K562 (cell line): ENCODE data around the gene ZNHIT1. TPM values are rescaled to one million over a fixed set of nuclear protein-coding genes. Genes with fewer than 3 reads are reported as not detected.

Experiments used
- ARID4B ChIP-seq: sonication (generic); formaldehyde crosslinking; IDR thresholded peaks from 2 replicates; pipeline ENCODE4 v1.8.0; 2022; ENCODE audit warnings: mild to moderate bottlenecking, missing genetic modification reagents
- CEBPZ ChIP-seq: fragments of 150-350 bp; IDR thresholded peaks from 2 replicates; pipeline ENCODE4 v1.6.1; 2014; ENCODE audit warnings: low read depth, mild to moderate bottlenecking, low read length, borderline replicate concordance
- FOXM1 ChIP-seq, 2 experiments: fragments of 450-650 bp in 1 of 2; sonication (generic) in 1 of 2; formaldehyde crosslinking in 1 of 2; IDR thresholded peaks; 2 replicates each; pipeline versions ENCODE4 v1.6.1 to v1.9.0; 2017 to 2022; ENCODE audit warnings: low read depth in 2 of 2, mild to moderate bottlenecking in 2 of 2, missing genetic modification reagents in 1 of 2, moderate library complexity in 1 of 2
- GATAD2B ChIP-seq: fragments of 450-650 bp; IDR thresholded peaks from 2 replicates; pipeline ENCODE4 v1.6.1; 2017; ENCODE audit warnings: mild to moderate bottlenecking, borderline replicate concordance
- HOXB6 ChIP-seq: fragments of 250-450 bp; sonication (Bioruptor Pico); IDR thresholded peaks from 2 replicates; pipeline ENCODE4 v1.5.1; 2022; ENCODE audit warnings: mild to moderate bottlenecking, borderline replicate concordance
- KLF6 ChIP-seq: fragments of 250-450 bp; sonication (Bioruptor Pico); IDR thresholded peaks from 2 replicates; pipeline ENCODE4 v1.4.0; 2020; ENCODE audit warnings: mild to moderate bottlenecking, moderate library complexity, borderline replicate concordance
- NFE2L1 ChIP-seq: fragments of 450-650 bp; IDR thresholded peaks from 2 replicates; pipeline ENCODE4 v1.6.1; 2016; ENCODE audit warnings: missing genetic modification characterization, low read depth, mild to moderate bottlenecking, missing compliant biosample characterization, moderate library complexity, borderline replicate concordance
- PRDM10 ChIP-seq: fragments of 450-650 bp; IDR thresholded peaks from 2 replicates; pipeline ENCODE4 v1.6.1; 2018; ENCODE audit not compliant: partially characterized antibody
- RBM25 ChIP-seq: fragments of 200-400 bp; formaldehyde crosslinking; IDR thresholded peaks from 2 replicates; pipeline ENCODE4 v1.6.1; 2018; ENCODE audit warnings: low read length, low read depth, moderate library complexity; ENCODE audit not compliant: severe bottlenecking
- RFX1 ChIP-seq: fragments of 450-650 bp; IDR thresholded peaks from 2 replicates; pipeline ENCODE4 v1.6.1; 2016; ENCODE audit warnings: mild to moderate bottlenecking, moderate library complexity
- RFX7 ChIP-seq: fragments of 250-450 bp; sonication (Bioruptor Pico); IDR thresholded peaks from 2 replicates; pipeline ENCODE4 v1.5.1; 2021; ENCODE audit warnings: mild to moderate bottlenecking
- SIN3A ChIP-seq, 2 experiments: fragments of 150-350 bp in 1 of 2; IDR thresholded peaks; 2 replicates each; pipeline ENCODE4 v1.6.1; 2011 to 2016; ENCODE audit warnings: borderline replicate concordance in 2 of 2, low read depth in 2 of 2, low read length in 2 of 2, mild to moderate bottlenecking in 2 of 2, moderate library complexity in 2 of 2; ENCODE audit not compliant: control insufficient read depth in 1 of 2
- ZNF184 ChIP-seq: sonication (generic); formaldehyde crosslinking; IDR thresholded peaks from 2 replicates; pipeline ENCODE4 v1.5.0; 2020; ENCODE audit warnings: missing genetic modification reagents
- polyA plus RNA-seq, 8 experiments: library from polyadenylated mRNA; depleted of rRNA in 4 of 8; stranded (reverse) in 5 of 8; unstranded in 3 of 8; fragments of >200 nt; fragmentation: Nextera tagmentation in 2 of 8; fragmentation: Illumina TruSeq in 1 of 8; extraction: Ambion mirVana in 2 of 8; extraction: Trizol in 1 of 8; gene quantifications; 2 replicates each; pipeline versions ENCODE4 v1.2.1 to v1.2.3, GENCODE V29; 2011 to 2014; ENCODE audit warnings: inconsistent platforms in 1 of 8, missing spikeins in 1 of 8
- total RNA-seq, 7 experiments: library from RNA; depleted of rRNA in 6 of 7; stranded (reverse); fragments of >200 nt in 6 of 7; fragmentation: Illumina TruSeq in 2 of 7; extraction: Trizol in 2 of 7; gene quantifications; 2 replicates each; pipeline versions ENCODE4 v1.2.1 to v1.2.3, GENCODE V29; 2011 to 2021; ENCODE audit warnings: low replicate concordance in 1 of 7
- TF ChIP-seq, protein P1 (sequence below): sonication (generic); formaldehyde crosslinking; IDR thresholded peaks from 2 replicates; pipeline ENCODE4 v1.8.0; 2022; ENCODE audit warnings: missing genetic modification reagents, mild to moderate bottlenecking, borderline replicate concordance

Gene ZNHIT1
- total and polyA plus RNA-seq, 9 of the 15 experiments (the other 6 are each of a cell fraction or from before 2014, with no cell fraction given), result 6.4 to 162 (median 70.1) TPM

DNA sequence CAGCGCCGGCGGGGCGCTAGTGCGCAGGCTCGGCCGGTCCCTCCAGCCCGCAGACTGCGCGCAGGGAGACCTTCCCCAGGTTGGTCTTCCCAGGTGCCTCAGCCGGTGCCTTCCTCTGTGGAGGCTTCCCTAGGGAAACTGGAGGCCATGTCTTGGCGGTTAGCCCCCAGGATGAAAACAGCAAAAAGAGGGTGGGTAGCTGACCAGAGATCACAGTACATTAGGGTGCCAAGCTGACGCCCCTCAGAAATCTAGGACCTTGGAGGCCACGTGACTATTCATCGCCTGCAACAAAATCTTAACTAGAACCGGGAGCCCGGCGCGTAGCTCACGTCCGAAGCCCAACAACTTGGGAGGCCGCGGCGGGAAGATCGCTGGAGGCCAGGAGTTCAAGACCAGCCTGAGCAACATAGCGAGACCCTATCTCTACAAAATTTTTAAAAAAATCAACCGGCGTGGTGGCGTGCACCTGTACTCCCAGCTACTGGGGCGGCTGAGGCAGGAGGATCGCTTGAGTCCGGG lies 27.2 kb downstream of the ZNHIT1 start (continued):
- TF ChIP-seq GATAD2B, result no peak
- TF ChIP-seq CEBPZ, result no peak
- TF ChIP-seq ARID4B (CRISPR knock-in tag), result no peak
- TF ChIP-seq, protein P1, sequence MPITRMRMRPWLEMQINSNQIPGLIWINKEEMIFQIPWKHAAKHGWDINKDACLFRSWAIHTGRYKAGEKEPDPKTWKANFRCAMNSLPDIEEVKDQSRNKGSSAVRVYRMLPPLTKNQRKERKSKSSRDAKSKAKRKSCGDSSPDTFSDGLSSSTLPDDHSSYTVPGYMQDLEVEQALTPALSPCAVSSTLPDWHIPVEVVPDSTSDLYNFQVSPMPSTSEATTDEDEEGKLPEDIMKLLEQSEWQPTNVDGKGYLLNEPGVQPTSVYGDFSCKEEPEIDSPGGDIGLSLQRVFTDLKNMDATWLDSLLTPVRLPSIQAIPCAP (CRISPR knock-in tag), result no peak
- TF ChIP-seq PRDM10, result peak; percentile 96
- no peak for TF ChIP-seq KLF6 (CRISPR knock-in tag)
- TF ChIP-seq FOXM1 (IDR thresholded peaks at IDR 0.05; ENCODE audit: low read depth), result no peak
- no peak for TF ChIP-seq FOXM1 (CRISPR knock-in tag; IDR thresholded peaks at IDR 0.05; ENCODE audit: low read depth)
- TF ChIP-seq RBM25, result no peak
- no peak for TF ChIP-seq ZNF184 (CRISPR knock-in tag)
- no peak for TF ChIP-seq NFE2L1 (tag)
- no peak for TF ChIP-seq RFX1
- TF ChIP-seq HOXB6 (CRISPR knock-in tag), result no peak; the same call in 1 of the 2 replicates
- TF ChIP-seq SIN3A (IDR thresholded peaks at IDR 0.05; ENCODE audit: borderline replicate concordance in 2 of 2, control insufficient read depth in 1 of 2, low read depth in 2 of 2, low read length in 2 of 2), result no peak
- no peak for TF ChIP-seq RFX7 (CRISPR knock-in tag)
